Transverse colon (tissue), 4 donors: ENCODE results near the gene ZDHHC9. TPM values are rescaled to one million over a fixed set of nuclear protein-coding genes. Genes with fewer than 3 reads are reported as not detected.

Experiments
- DNase-seq: peaks from one replicate; pipeline ENCODE4 v3.0.0-alpha.2; 2019
- H3K27ac ChIP-seq, 4 donors: fragments of 200-600 bp; sonication (generic); 2 replicates each; pipeline ENCODE4 v1.5.1; 2016 to 2018; ENCODE audit warnings: inconsistent platforms in 4 of 4
- H3K27me3 ChIP-seq: fragments of 200-600 bp; sonication (generic); 2 replicates; pipeline ENCODE4 v1.5.1; 2017; ENCODE audit warnings: inconsistent platforms
- H3K36me3 ChIP-seq, 4 donors: fragments of 200-600 bp; sonication (generic); 2 replicates each; pipeline ENCODE4 v1.5.1; 2017 to 2019; ENCODE audit warnings: inconsistent platforms in 4 of 4
- H3K4me1 ChIP-seq, 4 donors: fragments of 200-600 bp; sonication (generic); 2 replicates each; pipeline ENCODE4 v1.5.1; 2017 to 2020; ENCODE audit warnings: inconsistent platforms in 4 of 4
- H3K4me3 ChIP-seq, 4 donors: fragments of 200-600 bp; sonication (generic); 1 replicate in 1 of 4; 2 replicates in 3 of 4; pipeline versions ENCODE4 v1.5.1 to v1.6.1; 2017 to 2019; ENCODE audit warnings: inconsistent platforms in 4 of 4
- H3K9me3 ChIP-seq, 2 donors: fragments of 200-600 bp; sonication (generic); 2 replicates each; pipeline ENCODE4 v1.5.1; 2017 to 2019; ENCODE audit warnings: inconsistent platforms in 2 of 2
- CTCF ChIP-seq, 5 experiments: fragments of 200-600 bp in 3 of 5; fragments of 450-650 bp in 2 of 5; sonication (generic) in 3 of 5; IDR thresholded peaks; 1 replicate in 2 of 5; 2 replicates in 3 of 5; pipeline ENCODE4 v1.5.1; 2016 to 2017; ENCODE audit warnings: antibody characterized with exemption in 5 of 5, inconsistent platforms in 3 of 5, mild to moderate bottlenecking in 2 of 5, moderate library complexity in 1 of 5
- EP300 ChIP-seq: sonication (generic); formaldehyde crosslinking; IDR thresholded peaks from one replicate; pipeline ENCODE4 v1.6.1; 2017; ENCODE audit warnings: antibody characterized with exemption, low read depth
- POLR2A ChIP-seq: fragments of 450-650 bp; IDR thresholded peaks from one replicate; pipeline ENCODE4 v1.6.1; 2016; ENCODE audit warnings: antibody characterized with exemption, mild to moderate bottlenecking, moderate library complexity
- POLR2AphosphoS5 ChIP-seq, 3 donors: sonication (generic); formaldehyde crosslinking; IDR thresholded peaks; one replicate each; pipeline ENCODE4 v1.6.1; 2016; ENCODE audit warnings: antibody characterized with exemption in 3 of 3
- WGBS, 2 donors: methylation state at CpG; one replicate each; pipeline ENCODE4 v1.1.5; 2018; ENCODE audit warnings: low coverage in 1 of 2; 5-methylcytosine and 5-hydroxymethylcytosine counted together
- in situ Hi-C, 4 donors: fragments of 200-750 bp; cut with MboI; loops; one replicate each; pipeline versions ENCODE4 v1.15.0 to v1.15.1; 2017; ENCODE audit warnings: low sequenced_read_pairs in 3 of 4, low pct_ligation_motif_present in 1 of 4, low pct_unique_long_range_greater_than_20kb in 1 of 4
- intact Hi-C: fragments of 100-400 bp; cut with DNase I; formaldehyde crosslinking; loops from one replicate; pipeline ENCODE4 v1.15.1; 2023; ENCODE audit warnings: low total_unique reads
- total RNA-seq, 4 donors: library from RNA; depleted of rRNA; stranded (reverse); fragments of >200 nt; gene quantifications; one replicate each; pipeline ENCODE4 v1.1.0, GENCODE V29; 2016

ZDHHC9 gene
- total RNA-seq, 4 donors from 2014 or later, result 9.2 to 60.2 (median 30.7) TPM

- intact Hi-C loops, result no loop called here
- Histone ChIP-seq H3K9me3 (no peaks in the 10 kb centered on the region), H3K27ac (no peak overlapping the region), H3K4me3 (no peak overlapping the region), H3K4me1 (no peaks in the 10 kb centered on the region), H3K36me3 (no peaks in the 10 kb centered on the region), H3K27me3 (no peaks in the 10 kb centered on the region)
- WGBS, 2 donors, result 79 to 80% methylated on average over 2 to 5 of the region's 5 CpGs
- in situ Hi-C loops, result loop anchor here in 1 of 4 donors (25.0 kb wide), 1 partner anchor 196 kb away; no protein-coding TSS in a partner anchor
- TF ChIP-seq POLR2AphosphoS5 (IDR thresholded peaks at IDR 0.05) (no peak), EP300 (no peak), POLR2A (no peak), CTCF (IDR thresholded peaks at IDR 0.05) (no peak)
- no peak for DNase-seq
Observed at GRCh38 chrX:129833153-129833990, 10.3 kb downstream of the ZDHHC9 start.

- in situ Hi-C loops, result loop anchor here in 1 of 4 donors (25.0 kb wide), 1 partner anchor 194 kb away; no protein-coding TSS in a partner anchor
- TF ChIP-seq EP300 (no peak), POLR2AphosphoS5 (IDR thresholded peaks at IDR 0.05) (no peak)
- intact Hi-C loops, result no loop called here
- Histone ChIP-seq H3K4me3 (no peak overlapping the region), H3K27ac (no peak overlapping the region), H3K36me3 (no peaks in the 10 kb centered on the region), H3K27me3 (no peaks in the 10 kb centered on the region), H3K4me1 (no peaks in the 10 kb centered on the region), H3K9me3 (no peaks in the 10 kb centered on the region)
- DNase-seq, result peak; percentile 19
- WGBS, 2 donors, result 43 to 49% methylated on average over 1 to 8 of the region's 8 CpGs
Observed at GRCh38 chrX:129831091-129831885, 12.4 kb downstream of the ZDHHC9 start.

- no peak for DNase-seq
- Histone ChIP-seq H3K4me3 (no peak overlapping the region), H3K27me3 (no peaks in the 10 kb centered on the region), H3K27ac (no peak overlapping the region), H3K36me3 (no peaks in the 10 kb centered on the region), H3K9me3 (no peaks in the 10 kb centered on the region), H3K4me1 (no peaks in the 10 kb centered on the region)
- TF ChIP-seq POLR2A (no peak), EP300 (no peak), POLR2AphosphoS5 (IDR thresholded peaks at IDR 0.05) (no peak), CTCF (IDR thresholded peaks at IDR 0.05) (no peak)
- intact Hi-C loops (no loop called here), in situ Hi-C loops (loop anchor here in 1 of 4 donors (25.0 kb wide), 1 partner anchor 193 kb away; no protein-coding TSS in a partner anchor)
- WGBS, 2 donors, result 59 to 67% methylated on average over 3 to 4 of the region's 4 CpGs
Observed at GRCh38 chrX:129830494-129830893, 13.2 kb downstream of the ZDHHC9 start.

- Histone ChIP-seq H3K36me3 (no peaks in the 10 kb centered on the region), H3K4me1 (no peaks in the 10 kb centered on the region), H3K27ac (no peak overlapping the region), H3K4me3 (no peak overlapping the region), H3K27me3 (no peaks in the 10 kb centered on the region), H3K9me3 (no peaks in the 10 kb centered on the region)
- DNase-seq, result peak; percentile 22
- no peak for TF ChIP-seq CTCF (IDR thresholded peaks at IDR 0.05)
- TF ChIP-seq EP300, result no peak
- no peak for TF ChIP-seq POLR2AphosphoS5 (IDR thresholded peaks at IDR 0.05)
- intact Hi-C loops (no loop called here), in situ Hi-C loops (loop anchor here in 1 of 4 donors (25.0 kb wide), 1 partner anchor 189 kb away; no protein-coding TSS in a partner anchor)
- 64% methylated on average over 4 of the region's 4 CpGs; no CpG with 5 or more reads in 1 of the 2 donors for WGBS, 2 donors
Observed at GRCh38 chrX:129825746-129826505, 17.8 kb downstream of the ZDHHC9 start.
